CD4-positive, alpha-beta T cell (primary cell): ENCODE results near the gene ADAMTS18. TPM values are rescaled to one million over a fixed set of nuclear protein-coding genes. Genes with fewer than 3 reads are reported as not detected.

Experiments used
- ATAC-seq: fragments of 200-7000 bp; cut with Tn5 transposase; one replicate; pipeline ENCODE4 v1.10.0; 2022; ENCODE audit warnings: mild to moderate bottlenecking; ENCODE audit not compliant: poor library complexity
- CTCF ChIA-PET: fragments of 350-600 bp; sonication (Branson Sonifier 250); formaldehyde crosslinking; loops from one replicate; lab custom pipeline; 2021; ENCODE audit warnings: antibody characterized with exemption, inconsistent platforms; lab: Charles Lee
- POLR2A ChIA-PET: fragments of 350-600 bp; sonication (Branson Sonifier 250); formaldehyde crosslinking; loops from one replicate; lab custom pipeline; 2021; ENCODE audit warnings: antibody characterized with exemption, inconsistent platforms; lab: Charles Lee
- DNase-seq, 14 experiments: peaks; one replicate each; pipeline ENCODE4 v3.0.0-alpha.2; 2013 to 2020; ENCODE audit warnings: mixed read lengths in 2 of 14
- H3K27ac ChIP-seq, 2 donors: one replicate each; pipeline versions ENCODE4 v1.5.1 to v1.7.0; 2013; ENCODE audit warnings: low read length in 2 of 2, low read depth in 1 of 2, mild to moderate bottlenecking in 1 of 2
- H3K27me3 ChIP-seq, 2 experiments: 1 replicate in 1 of 2; 2 replicates in 1 of 2; pipeline versions ENCODE4 v1.6.1 to v1.7.0; 2013; ENCODE audit warnings: low read length in 2 of 2, control low read depth in 1 of 2, mild to moderate bottlenecking in 1 of 2, moderate library complexity in 1 of 2; ENCODE audit not compliant: insufficient read depth in 2 of 2, control insufficient read depth in 1 of 2
- H3K36me3 ChIP-seq: one replicate; pipeline ENCODE4 v1.6.1; 2013; ENCODE audit warnings: low read length, control low read depth; ENCODE audit not compliant: insufficient read depth
- H3K4me1 ChIP-seq: one replicate; pipeline ENCODE4 v1.6.1; 2013; ENCODE audit warnings: low read length, control low read depth; ENCODE audit not compliant: insufficient read depth
- H3K4me3 ChIP-seq: one replicate; pipeline ENCODE4 v1.5.1; 2013; ENCODE audit warnings: mild to moderate bottlenecking, low read length, moderate library complexity
- H3K9me3 ChIP-seq, 2 experiments: 1 replicate in 1 of 2; 2 replicates in 1 of 2; pipeline versions ENCODE4 v1.6.1 to v1.7.0; 2013; ENCODE audit warnings: low read length in 2 of 2, mild to moderate bottlenecking in 2 of 2, control low read depth in 1 of 2, moderate library complexity in 1 of 2; ENCODE audit not compliant: control insufficient read depth in 1 of 2, insufficient read depth in 1 of 2
- H3K27ac Mint-ChIP-seq: one replicate; pipeline ENCODE4 v1.8.0; 2020; ENCODE audit warnings: mixed read lengths
- H3K27me3 Mint-ChIP-seq: one replicate; pipeline ENCODE4 v1.8.0; 2021; ENCODE audit warnings: mixed read lengths
- H3K36me3 Mint-ChIP-seq: one replicate; pipeline ENCODE4 v1.8.0; 2021; ENCODE audit warnings: low read depth, mixed read lengths
- H3K4me1 Mint-ChIP-seq: one replicate; pipeline ENCODE4 v1.8.0; 2021; ENCODE audit warnings: low read depth, mixed read lengths
- H3K4me3 Mint-ChIP-seq: one replicate; pipeline ENCODE4 v1.8.0; 2020; ENCODE audit warnings: mild to moderate bottlenecking, mixed read lengths
- H3K9me3 Mint-ChIP-seq: one replicate; pipeline ENCODE4 v1.8.0; 2020; ENCODE audit warnings: mixed read lengths
- CTCF ChIP-seq: fragments of 200-600 bp; IDR thresholded peaks from one replicate; pipeline ENCODE4 v1.8.0; 2022; ENCODE audit warnings: antibody characterized with exemption, mild to moderate bottlenecking
- intact Hi-C, 2 experiments: fragments of 100-400 bp; cut with DNase I in 1 of 2; cut with micrococcal nuclease in 1 of 2; formaldehyde crosslinking; loops; one replicate each; pipeline versions ENCODE4 v1.15.1 to v1.9.0; 2023 to 2025; cut with DNase I, micrococcal nuclease
- polyA plus RNA-seq, 2 donors: library from polyadenylated mRNA; unstranded; fragments of 120-200 nt; gene quantifications; one replicate each; pipeline ENCODE4 v1.2.1, GENCODE V29; 2013
- total RNA-seq, 174 experiments: library from RNA in 2 of 174; stranded (reverse) in 2 of 174; gene quantifications; one replicate each; pipeline ENCODE4 v1.2.3 and lab custom pipeline; 2021 to 2026

ADAMTS18 gene, protein sequence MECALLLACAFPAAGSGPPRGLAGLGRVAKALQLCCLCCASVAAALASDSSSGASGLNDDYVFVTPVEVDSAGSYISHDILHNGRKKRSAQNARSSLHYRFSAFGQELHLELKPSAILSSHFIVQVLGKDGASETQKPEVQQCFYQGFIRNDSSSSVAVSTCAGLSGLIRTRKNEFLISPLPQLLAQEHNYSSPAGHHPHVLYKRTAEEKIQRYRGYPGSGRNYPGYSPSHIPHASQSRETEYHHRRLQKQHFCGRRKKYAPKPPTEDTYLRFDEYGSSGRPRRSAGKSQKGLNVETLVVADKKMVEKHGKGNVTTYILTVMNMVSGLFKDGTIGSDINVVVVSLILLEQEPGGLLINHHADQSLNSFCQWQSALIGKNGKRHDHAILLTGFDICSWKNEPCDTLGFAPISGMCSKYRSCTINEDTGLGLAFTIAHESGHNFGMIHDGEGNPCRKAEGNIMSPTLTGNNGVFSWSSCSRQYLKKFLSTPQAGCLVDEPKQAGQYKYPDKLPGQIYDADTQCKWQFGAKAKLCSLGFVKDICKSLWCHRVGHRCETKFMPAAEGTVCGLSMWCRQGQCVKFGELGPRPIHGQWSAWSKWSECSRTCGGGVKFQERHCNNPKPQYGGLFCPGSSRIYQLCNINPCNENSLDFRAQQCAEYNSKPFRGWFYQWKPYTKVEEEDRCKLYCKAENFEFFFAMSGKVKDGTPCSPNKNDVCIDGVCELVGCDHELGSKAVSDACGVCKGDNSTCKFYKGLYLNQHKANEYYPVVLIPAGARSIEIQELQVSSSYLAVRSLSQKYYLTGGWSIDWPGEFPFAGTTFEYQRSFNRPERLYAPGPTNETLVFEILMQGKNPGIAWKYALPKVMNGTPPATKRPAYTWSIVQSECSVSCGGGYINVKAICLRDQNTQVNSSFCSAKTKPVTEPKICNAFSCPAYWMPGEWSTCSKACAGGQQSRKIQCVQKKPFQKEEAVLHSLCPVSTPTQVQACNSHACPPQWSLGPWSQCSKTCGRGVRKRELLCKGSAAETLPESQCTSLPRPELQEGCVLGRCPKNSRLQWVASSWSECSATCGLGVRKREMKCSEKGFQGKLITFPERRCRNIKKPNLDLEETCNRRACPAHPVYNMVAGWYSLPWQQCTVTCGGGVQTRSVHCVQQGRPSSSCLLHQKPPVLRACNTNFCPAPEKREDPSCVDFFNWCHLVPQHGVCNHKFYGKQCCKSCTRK (N-terminal part only)
- total RNA-seq (not detected), total RNA-seq (lab: John Stamatoyannopoulos, UW) (0 to 0.14 (median 0) reads per million in 172 experiments)
- not detected for polyA plus RNA-seq (2013, experiment 1 of 2)
- polyA plus RNA-seq (2013, experiment 2 of 2): 0.08 TPM

- ATAC-seq (no peak), DNase-seq (no peak)
- H3K27ac ChIP-seq: no peak within 1 kb of the TSS
- peaks cover 16 to 29% of the 10 kb centered on the region in 2 experiments for H3K27me3 ChIP-seq
- ChIA-PET CTCF (no interaction called here), POLR2A (no interaction called here)
- no peaks in the 10 kb centered on the region for H3K9me3 Mint-ChIP-seq
- H3K36me3 Mint-ChIP-seq: no peaks in the 10 kb centered on the region
- no peak within 1 kb of the TSS for H3K27ac Mint-ChIP-seq
- H3K36me3 ChIP-seq: no peaks in the 10 kb centered on the region
- H3K27me3 Mint-ChIP-seq: peaks cover 67% of the 10 kb centered on the region
- no peak within 1 kb of the TSS for H3K4me3 ChIP-seq
- H3K4me1 ChIP-seq: no peaks in the 10 kb centered on the region
- TF ChIP-seq CTCF: no peak
- H3K4me3 Mint-ChIP-seq: no peak within 1 kb of the TSS
- no peaks in the 10 kb centered on the region for H3K9me3 ChIP-seq
- no peaks in the 10 kb centered on the region for H3K4me1 Mint-ChIP-seq
- intact Hi-C loops: no loop called here
Measured at GRCh38 chr16:77434530-77435271, at the start of gene ADAMTS18. TSS of gene ADAMTS18 (minus strand) at chr16:77435034. CDS start at chr16:77434695, 339 bp downstream.

GRCh38 chr16:77480681-77481315 lies 46.0 kb upstream of the ADAMTS18 start:
- ATAC-seq (no peak), DNase-seq (no peak)
- no peak overlapping the region for H3K4me3 ChIP-seq
- TF ChIP-seq CTCF: no peak
- Mint-ChIP-seq H3K4me1 (no peaks in the 10 kb centered on the region), H3K27me3 (no peaks in the 10 kb centered on the region), H3K9me3 (no peaks in the 10 kb centered on the region), H3K4me3 (no peak overlapping the region), H3K36me3 (no peaks in the 10 kb centered on the region), H3K27ac (no peak overlapping the region)
- no peaks in the 10 kb centered on the region for H3K36me3 ChIP-seq
- peaks cover 0 to 3% of the 10 kb centered on the region in 2 experiments for H3K9me3 ChIP-seq
- ChIA-PET POLR2A (no interaction called here), CTCF (no interaction called here)
- no peaks in the 10 kb centered on the region for H3K4me1 ChIP-seq
- H3K27ac ChIP-seq: no peak overlapping the region
- no peaks in the 10 kb centered on the region for H3K27me3 ChIP-seq
- intact Hi-C loops: no loop called here
